Measurements from ENCODE around the gene FBXO34. TPM values are rescaled to one million over a fixed set of nuclear protein-coding genes. Genes with fewer than 3 reads are reported as not detected.
A peak's percentile ranks its signal among the peaks of the same experiment; 100 is the strongest.

Gene FBXO34
- total RNA-seq, 1 donor = 24.6 TPM

GRCh38 chr14:55240526-55241178, 30.6 kb upstream of the FBXO34 start:
- H2AFZ ChIP-seq (ENCODE audit: low read length) = no peak overlapping the region
- H4K20me1 ChIP-seq (ENCODE audit: insufficient read depth, low read length) = no peaks in the 10 kb centered on the region
- no peaks in the 10 kb centered on the region for H3K9me3 ChIP-seq (ENCODE audit: low read depth, low read length)
- no peaks in the 10 kb centered on the region for H3K36me3 ChIP-seq (ENCODE audit: insufficient read depth, low read length)
- H3K4me3 ChIP-seq (ENCODE audit: insufficient read depth, low read length) = peak overlapping the region; percentile 27
- H3K79me2 ChIP-seq (ENCODE audit: insufficient read depth, low read length) = no peaks in the 10 kb centered on the region
- H3K27me3 ChIP-seq (ENCODE audit: insufficient read depth, low read length) = peaks cover 35% of the 10 kb centered on the region
- peak; percentile 63 for DNase-seq (ENCODE audit: insufficient read length, low spot score, missing footprints)
- no peak overlapping the region for H3K27ac ChIP-seq (ENCODE audit: low read depth, low read length)
- H3K4me2 ChIP-seq (ENCODE audit: insufficient read depth, low read length) = peak overlapping the region; percentile 22
- no peak for TF ChIP-seq CTCF (IDR thresholded peaks at IDR 0.05; ENCODE audit: extremely low read depth, low read depth, low read length)
- H3K4me1 ChIP-seq (ENCODE audit: insufficient read depth, low read length) = no peaks in the 10 kb centered on the region

- TF ChIP-seq CTCF (IDR thresholded peaks at IDR 0.05; ENCODE audit: extremely low read depth, low read depth, low read length) = no peak
- no peak for DNase-seq (ENCODE audit: insufficient read length, low spot score, missing footprints)
Measured at GRCh38 chr14:55241673-55242072, 29.5 kb upstream of the FBXO34 start.

DNA sequence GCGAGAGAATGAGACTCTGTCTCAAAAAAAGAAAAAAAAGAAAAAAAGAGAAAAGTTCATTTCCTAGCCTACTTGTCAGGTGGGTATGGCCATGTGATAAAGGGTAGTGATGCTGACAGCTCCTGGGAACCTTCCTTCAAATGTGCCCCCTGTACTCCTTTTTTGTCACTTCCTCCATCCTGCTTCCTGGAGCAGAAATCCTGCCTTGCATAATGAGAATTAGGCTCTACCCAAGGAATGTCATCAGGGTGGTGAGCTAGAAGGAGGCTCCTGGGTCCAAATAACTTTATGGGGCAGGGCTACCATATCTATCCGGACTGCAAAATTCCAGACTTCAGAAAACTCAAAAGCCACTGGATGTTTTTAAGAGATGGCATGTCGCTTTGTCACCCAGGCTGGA, 27.8 kb upstream of the FBXO34 start:
- no peaks in the 10 kb centered on the region for H4K20me1 ChIP-seq (ENCODE audit: insufficient read depth, low read length)
- H3K27ac ChIP-seq (ENCODE audit: low read depth, low read length) = no peak overlapping the region
- H3K9me3 ChIP-seq (ENCODE audit: low read depth, low read length) = no peaks in the 10 kb centered on the region
- DNase-seq (ENCODE audit: insufficient read length, low spot score, missing footprints) = no peak
- H3K4me3 ChIP-seq (ENCODE audit: insufficient read depth, low read length) = no peak overlapping the region
- peaks cover 43% of the 10 kb centered on the region for H3K27me3 ChIP-seq (ENCODE audit: insufficient read depth, low read length)
- no peak overlapping the region for H2AFZ ChIP-seq (ENCODE audit: low read length)
- no peaks in the 10 kb centered on the region for H3K4me1 ChIP-seq (ENCODE audit: insufficient read depth, low read length)
- H3K79me2 ChIP-seq (ENCODE audit: insufficient read depth, low read length) = no peaks in the 10 kb centered on the region
- no peaks in the 10 kb centered on the region for H3K36me3 ChIP-seq (ENCODE audit: insufficient read depth, low read length)
- TF ChIP-seq CTCF (IDR thresholded peaks at IDR 0.05; ENCODE audit: extremely low read depth, low read depth, low read length) = no peak
- H3K4me2 ChIP-seq (ENCODE audit: insufficient read depth, low read length) = no peak overlapping the region

More at GRCh38 chr14:55241673-55242072, 29.5 kb upstream of the FBXO34 start:
- Histone ChIP-seq H3K27me3 (ENCODE audit: insufficient read depth, low read length) (peaks cover 33% of the 10 kb centered on the region), H3K9me3 (ENCODE audit: low read depth, low read length) (no peaks in the 10 kb centered on the region), H3K27ac (ENCODE audit: low read depth, low read length) (no peak overlapping the region), H2AFZ (ENCODE audit: low read length) (no peak overlapping the region), H3K4me2 (ENCODE audit: insufficient read depth, low read length) (no peak overlapping the region), H3K4me3 (ENCODE audit: insufficient read depth, low read length) (no peak overlapping the region), H3K36me3 (ENCODE audit: insufficient read depth, low read length) (no peaks in the 10 kb centered on the region), H4K20me1 (ENCODE audit: insufficient read depth, low read length) (no peaks in the 10 kb centered on the region), H3K79me2 (ENCODE audit: insufficient read depth, low read length) (no peaks in the 10 kb centered on the region), H3K4me1 (ENCODE audit: insufficient read depth, low read length) (no peaks in the 10 kb centered on the region)

GRCh38 chr14:55243813-55244212, 27.4 kb upstream of the FBXO34 start:
- no peak for TF ChIP-seq CTCF (IDR thresholded peaks at IDR 0.05; ENCODE audit: extremely low read depth, low read depth, low read length)
- Histone ChIP-seq H2AFZ (ENCODE audit: low read length) (no peak overlapping the region), H3K27me3 (ENCODE audit: insufficient read depth, low read length) (peaks cover 46% of the 10 kb centered on the region)

More at GRCh38 chr14:55243813-55244212, 27.4 kb upstream of the FBXO34 start:
- H3K4me3 ChIP-seq (ENCODE audit: insufficient read depth, low read length) = no peak overlapping the region
- no peak for DNase-seq (ENCODE audit: insufficient read length, low spot score, missing footprints)
- no peaks in the 10 kb centered on the region for H3K79me2 ChIP-seq (ENCODE audit: insufficient read depth, low read length)
- no peaks in the 10 kb centered on the region for H3K4me1 ChIP-seq (ENCODE audit: insufficient read depth, low read length)
- no peaks in the 10 kb centered on the region for H3K36me3 ChIP-seq (ENCODE audit: insufficient read depth, low read length)
- H4K20me1 ChIP-seq (ENCODE audit: insufficient read depth, low read length) = no peaks in the 10 kb centered on the region
- no peaks in the 10 kb centered on the region for H3K9me3 ChIP-seq (ENCODE audit: low read depth, low read length)
- H3K4me2 ChIP-seq (ENCODE audit: insufficient read depth, low read length) = no peak overlapping the region
- no peak overlapping the region for H3K27ac ChIP-seq (ENCODE audit: low read depth, low read length)
